H1 (cell line): ENCODE measurements around the gene RNASE4. TPM values are rescaled to one million over a fixed set of nuclear protein-coding genes. Genes with fewer than 3 reads are reported as not detected.

Experiments used
- ASH2L ChIP-seq: fragments of 200-600, 300-600 bp; sonication (generic); IDR thresholded peaks from one replicate; pipeline ENCODE4 v1.7.1; 2017; ENCODE audit warnings: low read length
- SRF ChIP-seq: IDR thresholded peaks from 2 replicates; pipeline ENCODE4 v1.6.1; 2011; ENCODE audit warnings: mild to moderate bottlenecking, low read depth, low read length, moderate library complexity
- TCF12 ChIP-seq: IDR thresholded peaks from 2 replicates; pipeline ENCODE4 v1.6.1; 2011; ENCODE audit warnings: low read depth, mild to moderate bottlenecking, low read length
- TEAD4 ChIP-seq: IDR thresholded peaks from 2 replicates; pipeline ENCODE4 v1.6.1; 2012; ENCODE audit warnings: low read depth, low read length, inconsistent platforms, mixed read lengths
- polyA plus RNA-seq, 7 experiments: library from polyadenylated mRNA; depleted of rRNA in 3 of 7; stranded (reverse) in 5 of 7; unstranded in 2 of 7; fragments of >200 nt in 5 of 7; fragments of 200-250 nt in 2 of 7; gene quantifications; 1 replicate in 5 of 7; 2 replicates in 1 of 7; 4 replicates in 1 of 7; pipeline versions ENCODE4 v1.2.1 to v1.2.3, GENCODE V29; 2011 to 2013; ENCODE audit warnings: missing spikeins in 2 of 7, mixed read lengths in 2 of 7
- total RNA-seq: library from RNA; stranded (reverse); fragmentation: NEBNext Ultra II Directional; extraction: Animal tissue kit (Norgen Biotek cat#: 25700); gene quantifications from 2 replicates; pipeline ENCODE4 v1.2.1, GENCODE V29; 2021

The RNASE4 gene
- total and polyA plus RNA-seq, 2 of the 8 experiments (the other 6 are each of a cell fraction or from before 2014, with no cell fraction given): 0.61 to 3.5 TPM

DNA sequence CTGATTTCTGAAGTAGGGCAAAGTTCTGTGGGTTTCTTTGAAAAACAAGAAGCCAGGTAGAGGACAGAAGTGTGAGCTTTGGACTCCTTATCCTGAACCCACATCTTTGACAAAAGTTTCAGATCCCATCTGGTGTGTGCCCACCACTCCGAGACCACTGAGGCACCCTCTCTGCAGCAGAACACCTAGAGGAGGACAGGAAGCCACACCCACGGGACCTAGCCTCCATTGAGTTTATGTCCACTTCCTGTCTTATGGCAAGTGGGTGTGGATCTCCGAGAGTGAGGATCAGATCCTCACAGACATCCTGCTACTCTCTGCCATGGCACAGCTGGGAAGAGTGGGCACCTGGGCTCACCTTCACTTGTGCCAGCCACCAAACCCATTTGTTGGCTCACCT, 26.1 kb upstream of the RNASE4 start (continued):
- TF ChIP-seq SRF (no peak), TEAD4 (no peak), TCF12 (no peak), ASH2L (no peak)
